ENCODE results near the gene AGAP1.
"Not testable (repeated sequence)": the region's sequence is repeated elsewhere in the genome, so short reads cannot be mapped to it uniquely, and the experiment has no call there.

AGAP1 gene

DNA sequence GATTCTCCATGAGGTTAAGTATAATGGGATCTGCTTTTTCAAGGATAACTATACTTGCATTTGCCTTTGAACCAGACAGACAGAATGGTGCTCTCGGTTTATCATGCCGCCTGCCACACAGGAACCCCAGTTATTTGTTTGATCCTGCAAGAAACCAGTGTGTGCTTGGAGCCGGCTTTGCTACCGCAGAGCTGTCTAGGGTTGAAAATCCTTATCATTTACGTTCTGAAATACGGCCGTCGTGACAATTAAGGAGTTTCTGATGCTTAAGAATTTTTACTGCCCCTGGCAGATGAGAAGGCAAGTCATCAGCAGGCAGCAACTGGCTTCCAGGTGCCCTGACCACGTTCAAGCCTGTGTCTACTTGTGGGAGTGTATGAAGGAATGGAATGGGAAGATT lies 562.3 kb downstream of the AGAP1 start:
- H3K27ac ChIP-seq (ENCODE audit: low read depth, low read length): no peak overlapping the region
- H3K4me3 ChIP-seq (ENCODE audit: low read depth, low read length): no peak overlapping the region
- H3K4me1 ChIP-seq (ENCODE audit: control insufficient read depth, insufficient read depth, low read length): peaks cover 32% of the 10 kb centered on the region
- H3K9me3 ChIP-seq (ENCODE audit: control insufficient read depth, insufficient read depth, low read depth, low read length): peaks cover 5% of the 10 kb centered on the region
- H3K27me3 ChIP-seq (ENCODE audit: control insufficient read depth, insufficient read depth, low read length): no peaks in the 10 kb centered on the region
- peaks cover 6% of the 10 kb centered on the region; the same call in 1 of the 2 replicates for H3K36me3 ChIP-seq (ENCODE audit: control insufficient read depth, insufficient read depth, low read length)
- no peak overlapping the region for H3K9ac ChIP-seq (ENCODE audit: low read length)

DNA sequence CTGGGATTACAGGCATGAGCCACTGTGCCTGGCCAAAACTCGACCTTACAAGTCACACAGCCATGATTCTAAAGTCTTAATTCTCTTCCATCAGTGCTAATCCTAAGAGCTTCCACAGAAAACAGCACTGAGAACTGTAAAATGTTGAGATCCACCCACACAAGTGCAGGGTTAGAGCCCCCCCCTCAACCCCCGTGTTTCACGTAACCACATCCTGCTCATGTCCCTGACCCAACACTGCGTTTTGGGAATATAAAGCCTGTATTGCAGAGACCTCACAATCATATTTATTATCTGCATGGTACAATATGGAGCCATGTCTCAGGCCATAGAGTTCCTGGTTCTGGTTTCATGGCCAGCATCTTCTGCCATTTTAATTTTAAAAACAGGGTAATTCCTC lies 563.5 kb downstream of the AGAP1 start:
- no peak overlapping the region for H3K27ac ChIP-seq (ENCODE audit: low read depth, low read length)
- no peak overlapping the region for H3K9ac ChIP-seq (ENCODE audit: low read length)
- no peak overlapping the region for H3K4me3 ChIP-seq (ENCODE audit: low read depth, low read length)
- H3K36me3 ChIP-seq (ENCODE audit: control insufficient read depth, insufficient read depth, low read length): peaks cover 6% of the 10 kb centered on the region; the same call in 1 of the 2 replicates
- H3K9me3 ChIP-seq (ENCODE audit: control insufficient read depth, insufficient read depth, low read depth, low read length): peaks cover 5% of the 10 kb centered on the region
- no peaks in the 10 kb centered on the region for H3K27me3 ChIP-seq (ENCODE audit: control insufficient read depth, insufficient read depth, low read length)
- peaks cover 35% of the 10 kb centered on the region for H3K4me1 ChIP-seq (ENCODE audit: control insufficient read depth, insufficient read depth, low read length)

DNA sequence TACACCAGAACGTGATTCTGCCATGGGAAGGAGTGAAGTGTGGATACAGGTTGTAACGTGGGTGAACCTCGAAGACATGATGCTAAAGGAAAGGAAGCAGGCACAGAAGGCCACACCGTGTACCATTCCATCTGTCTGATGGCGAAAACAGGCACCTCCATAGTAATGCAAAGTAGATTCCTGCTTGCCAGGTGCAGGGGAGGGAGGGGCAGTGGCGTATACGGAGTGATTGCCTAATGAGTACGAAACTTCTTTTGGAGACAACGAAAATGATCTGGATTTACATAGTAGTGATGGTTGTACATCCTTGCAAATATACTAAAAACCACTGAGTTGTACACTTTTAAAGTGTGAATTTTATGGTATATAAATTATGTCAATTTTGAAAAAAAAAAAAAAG lies 567.7 kb downstream of the AGAP1 start:
- H3K36me3 ChIP-seq (ENCODE audit: control insufficient read depth, insufficient read depth, low read length): peaks cover 6% of the 10 kb centered on the region; the same call in 1 of the 2 replicates
- no peaks in the 10 kb centered on the region for H3K27me3 ChIP-seq (ENCODE audit: control insufficient read depth, insufficient read depth, low read length)
- H3K4me1 ChIP-seq (ENCODE audit: control insufficient read depth, insufficient read depth, low read length): peaks cover 12% of the 10 kb centered on the region
- peaks cover 5% of the 10 kb centered on the region for H3K9me3 ChIP-seq (ENCODE audit: control insufficient read depth, insufficient read depth, low read depth, low read length)
- H3K9ac ChIP-seq (ENCODE audit: low read length): no peak overlapping the region
- H3K27ac ChIP-seq (ENCODE audit: low read depth, low read length): no peak overlapping the region
- H3K4me3 ChIP-seq (ENCODE audit: low read depth, low read length): no peak overlapping the region

DNA sequence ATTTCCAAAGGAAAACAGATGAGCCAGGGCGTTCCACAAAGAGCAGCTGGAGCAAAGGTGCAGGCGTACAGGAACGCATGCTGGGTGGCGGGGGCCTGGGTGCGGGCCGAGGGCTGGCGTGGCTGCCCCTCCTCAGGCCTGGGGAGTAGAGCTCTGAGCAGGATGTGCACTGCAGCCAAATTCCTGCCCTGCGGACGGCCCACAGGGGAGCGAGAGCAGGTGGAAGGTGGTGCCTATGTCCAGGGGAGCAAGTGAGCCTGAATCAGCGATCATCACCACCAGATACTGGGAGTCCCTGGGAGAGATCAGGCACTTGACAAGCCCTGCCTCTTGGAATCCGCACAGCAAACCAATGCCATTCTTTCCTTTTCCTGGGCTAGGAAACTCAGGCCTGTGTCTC lies 568.1 kb downstream of the AGAP1 start:
- Histone ChIP-seq H3K27ac (ENCODE audit: low read depth, low read length) (no peak overlapping the region), H3K4me3 (ENCODE audit: low read depth, low read length) (no peak overlapping the region), H3K36me3 (ENCODE audit: control insufficient read depth, insufficient read depth, low read length) (peaks cover 6% of the 10 kb centered on the region), H3K9ac (ENCODE audit: low read length) (no peak overlapping the region), H3K4me1 (ENCODE audit: control insufficient read depth, insufficient read depth, low read length) (peaks cover 12% of the 10 kb centered on the region), H3K27me3 (ENCODE audit: control insufficient read depth, insufficient read depth, low read length) (no peaks in the 10 kb centered on the region), H3K9me3 (ENCODE audit: control insufficient read depth, insufficient read depth, low read depth, low read length) (peaks cover 5% of the 10 kb centered on the region)

DNA sequence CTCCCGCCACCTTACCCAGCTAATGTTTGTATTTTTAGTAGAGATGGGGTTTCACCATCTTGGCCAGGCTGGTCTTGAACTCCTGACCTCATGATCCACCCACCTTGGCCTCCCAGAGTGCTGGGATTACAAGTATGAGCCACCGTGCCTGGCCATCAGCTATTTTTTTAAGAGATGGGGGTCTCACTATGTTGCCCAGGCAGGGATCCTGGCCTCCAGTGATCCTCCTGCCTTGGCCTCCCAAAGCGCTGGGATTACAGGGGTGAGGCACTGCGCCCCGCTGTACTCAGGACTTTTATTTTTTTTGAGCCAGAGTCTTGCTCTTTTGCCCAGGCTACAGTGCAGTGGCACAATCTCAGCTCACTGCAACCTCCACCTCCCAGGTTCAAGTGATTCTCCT lies 569.0 kb downstream of the AGAP1 start:
- not testable (repeated sequence) for H3K27ac ChIP-seq (ENCODE audit: low read depth, low read length); H3K36me3 ChIP-seq (ENCODE audit: control insufficient read depth, insufficient read depth, low read length); H3K9me3 ChIP-seq (ENCODE audit: control insufficient read depth, insufficient read depth, low read depth, low read length); H3K4me3 ChIP-seq (ENCODE audit: low read depth, low read length); H3K9ac ChIP-seq (ENCODE audit: low read length); H3K27me3 ChIP-seq (ENCODE audit: control insufficient read depth, insufficient read depth, low read length)
- H3K4me1 ChIP-seq (ENCODE audit: control insufficient read depth, insufficient read depth, low read length): peaks cover 12% of the 10 kb centered on the region

DNA sequence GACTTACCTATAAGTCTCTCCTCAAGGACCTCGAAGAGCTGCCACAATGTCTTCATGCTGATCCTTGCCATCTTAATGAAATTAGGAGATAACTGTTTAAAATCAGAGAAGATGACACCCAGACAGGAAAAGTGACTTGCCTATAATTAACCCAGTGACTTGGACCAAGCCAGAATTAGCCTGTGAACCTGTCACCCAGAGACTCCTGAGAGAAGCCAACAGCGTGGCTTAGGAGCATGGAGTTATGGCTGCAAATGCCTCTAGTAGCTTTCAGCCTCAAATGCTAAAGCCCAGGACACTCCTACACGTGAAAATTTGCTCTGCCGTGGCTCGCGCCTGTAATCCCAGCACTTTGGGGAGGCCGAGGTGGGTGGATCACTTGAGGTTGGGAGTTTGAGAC lies 570.2 kb downstream of the AGAP1 start:
- Histone ChIP-seq H3K9ac (ENCODE audit: low read length) (no peak overlapping the region), H3K36me3 (ENCODE audit: control insufficient read depth, insufficient read depth, low read length) (no peaks in the 10 kb centered on the region; the same call in 1 of the 2 replicates), H3K4me1 (ENCODE audit: control insufficient read depth, insufficient read depth, low read length) (peaks cover 12% of the 10 kb centered on the region), H3K27me3 (ENCODE audit: control insufficient read depth, insufficient read depth, low read length) (no peaks in the 10 kb centered on the region), H3K9me3 (ENCODE audit: control insufficient read depth, insufficient read depth, low read depth, low read length) (no peaks in the 10 kb centered on the region), H3K27ac (ENCODE audit: low read depth, low read length) (no peak overlapping the region), H3K4me3 (ENCODE audit: low read depth, low read length) (no peak overlapping the region)

DNA sequence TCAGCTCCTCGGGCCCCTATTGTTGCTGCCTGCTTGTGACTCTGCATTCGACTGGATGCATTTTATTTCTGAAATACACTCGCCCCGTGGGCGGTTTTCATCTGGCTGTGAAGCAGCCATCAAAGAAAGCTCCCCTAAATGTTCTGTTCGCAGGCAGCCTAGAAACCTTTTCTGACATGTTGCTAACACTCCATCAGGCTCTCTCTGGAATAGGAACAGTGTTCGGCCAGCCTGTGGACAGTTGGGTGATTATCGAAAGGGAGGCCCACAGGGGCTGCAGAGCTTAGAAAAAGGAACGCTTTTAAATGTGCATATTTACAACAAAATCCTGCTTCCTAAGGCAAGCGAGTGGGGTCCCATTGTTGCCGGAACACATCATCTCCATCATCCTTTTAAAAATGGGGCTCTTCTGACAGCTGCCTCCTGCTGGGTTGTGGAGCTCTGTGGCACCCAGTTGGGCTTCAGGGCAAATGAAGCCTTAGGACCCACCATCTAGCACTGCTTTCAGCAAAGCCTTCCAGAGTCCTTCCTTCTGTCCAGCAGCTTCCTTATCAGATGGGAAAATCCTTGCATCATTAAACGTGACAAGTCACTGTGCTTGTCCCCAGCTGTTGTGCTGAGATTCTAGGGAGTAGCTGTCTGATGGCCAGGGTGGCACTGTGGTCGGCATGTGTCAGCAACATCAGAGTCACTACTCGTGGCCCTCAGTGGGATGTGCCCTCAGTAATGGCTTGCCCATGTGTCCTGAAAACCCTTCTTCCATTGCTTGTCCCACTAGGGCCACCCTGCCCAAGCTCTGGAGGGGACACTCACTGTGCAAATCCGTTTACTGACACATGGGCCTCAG lies 571.7 kb downstream of the AGAP1 start:
- Histone ChIP-seq H3K4me1 (ENCODE audit: control insufficient read depth, insufficient read depth, low read length) (peaks cover 12% of the 10 kb centered on the region), H3K9me3 (ENCODE audit: control insufficient read depth, insufficient read depth, low read depth, low read length) (no peaks in the 10 kb centered on the region), H3K36me3 (ENCODE audit: control insufficient read depth, insufficient read depth, low read length) (no peaks in the 10 kb centered on the region; the same call in 1 of the 2 replicates), H3K27me3 (ENCODE audit: control insufficient read depth, insufficient read depth, low read length) (no peaks in the 10 kb centered on the region), H3K4me3 (ENCODE audit: low read depth, low read length) (no peak overlapping the region), H3K27ac (ENCODE audit: low read depth, low read length) (no peak overlapping the region), H3K9ac (ENCODE audit: low read length) (no peak overlapping the region)

DNA sequence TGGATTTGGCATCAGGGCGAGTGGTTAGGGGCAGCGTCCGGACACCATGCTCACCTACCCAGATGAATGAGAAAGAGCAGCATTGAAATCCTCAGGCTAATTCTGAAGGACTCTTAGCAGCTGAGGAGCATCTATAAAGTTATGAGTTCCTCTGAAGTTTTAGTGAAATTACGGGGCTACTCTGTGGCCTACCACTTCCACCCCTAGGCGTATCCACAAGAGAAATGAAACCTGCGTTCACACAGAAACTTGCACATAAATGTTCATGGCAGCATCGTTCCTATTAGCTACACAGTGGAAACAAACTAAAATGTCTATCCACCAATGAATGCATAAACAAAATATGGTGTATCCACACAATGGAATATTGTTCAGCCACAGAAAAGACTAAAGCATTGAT lies 576.4 kb downstream of the AGAP1 start:
- H3K36me3 ChIP-seq (ENCODE audit: control insufficient read depth, insufficient read depth, low read length): no peaks in the 10 kb centered on the region; the same call in 1 of the 2 replicates
- no peaks in the 10 kb centered on the region for H3K9me3 ChIP-seq (ENCODE audit: control insufficient read depth, insufficient read depth, low read depth, low read length)
- H3K4me3 ChIP-seq (ENCODE audit: low read depth, low read length): no peak overlapping the region
- H3K27me3 ChIP-seq (ENCODE audit: control insufficient read depth, insufficient read depth, low read length): no peaks in the 10 kb centered on the region
- no peak overlapping the region for H3K27ac ChIP-seq (ENCODE audit: low read depth, low read length)
- H3K4me1 ChIP-seq (ENCODE audit: control insufficient read depth, insufficient read depth, low read length): peaks cover 15% of the 10 kb centered on the region
- H3K9ac ChIP-seq (ENCODE audit: low read length): no peak overlapping the region

DNA sequence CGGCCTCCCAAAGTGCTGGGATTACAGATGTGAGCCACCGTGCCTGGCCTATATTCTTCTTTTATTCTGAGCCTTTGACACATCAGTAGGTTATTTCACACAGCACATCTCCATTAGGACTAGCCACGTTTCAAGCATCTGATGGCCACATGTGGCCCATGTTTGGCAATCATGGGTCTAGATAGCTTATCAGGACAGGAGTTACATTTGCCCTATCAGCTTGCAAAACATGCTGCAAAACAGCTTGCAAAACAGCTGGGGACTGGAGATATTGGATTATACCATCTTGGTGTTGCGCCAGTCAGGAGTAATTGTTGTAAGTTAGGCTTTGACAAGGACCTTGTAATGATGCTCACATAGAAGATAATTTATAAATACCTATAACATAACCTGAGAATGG lies 579.4 kb downstream of the AGAP1 start:
- no peak overlapping the region for H3K9ac ChIP-seq (ENCODE audit: low read length)
- no peaks in the 10 kb centered on the region for H3K36me3 ChIP-seq (ENCODE audit: control insufficient read depth, insufficient read depth, low read length)
- H3K4me3 ChIP-seq (ENCODE audit: low read depth, low read length): no peak overlapping the region
- H3K27me3 ChIP-seq (ENCODE audit: control insufficient read depth, insufficient read depth, low read length): no peaks in the 10 kb centered on the region
- H3K27ac ChIP-seq (ENCODE audit: low read depth, low read length): no peak overlapping the region
- H3K9me3 ChIP-seq (ENCODE audit: control insufficient read depth, insufficient read depth, low read depth, low read length): no peaks in the 10 kb centered on the region
- H3K4me1 ChIP-seq (ENCODE audit: control insufficient read depth, insufficient read depth, low read length): peaks cover 15% of the 10 kb centered on the region

DNA sequence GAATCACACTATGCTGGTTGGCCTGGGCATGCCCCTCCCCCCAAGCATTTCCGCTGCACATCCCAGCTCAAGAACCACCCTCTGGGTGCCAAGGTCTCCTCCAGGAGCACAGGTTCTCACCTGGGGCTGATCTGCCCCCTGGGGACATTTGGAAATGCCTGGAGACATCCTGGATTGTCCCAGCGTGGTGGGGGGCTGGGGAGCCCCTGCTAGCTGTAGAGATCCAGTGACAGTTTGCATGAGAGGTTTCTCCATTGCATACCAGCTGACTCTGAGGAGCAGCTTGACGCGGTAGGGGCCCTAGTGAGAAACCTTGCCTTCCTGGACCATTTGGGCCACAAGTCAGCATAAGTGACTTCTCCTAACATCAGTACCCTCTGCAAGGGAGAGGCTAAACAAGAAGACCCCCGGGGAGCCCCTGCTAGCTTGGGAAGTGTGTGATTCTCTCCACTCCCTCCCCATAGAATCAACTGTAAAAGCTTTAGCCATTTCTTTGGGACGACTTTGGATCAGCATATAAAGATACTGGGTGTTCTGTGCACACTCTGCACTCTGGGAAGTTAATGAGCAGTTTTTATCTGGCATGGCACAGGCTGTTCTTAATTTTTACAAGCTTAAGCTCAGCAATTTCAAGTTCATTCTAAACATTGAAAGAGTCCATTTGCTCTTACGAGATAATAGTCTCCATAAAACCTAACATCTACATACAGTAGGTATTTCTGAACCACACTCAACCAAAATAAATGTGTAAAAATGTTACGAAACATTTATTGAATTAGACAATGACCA lies 580.2 kb downstream of the AGAP1 start:
- H3K36me3 ChIP-seq (ENCODE audit: control insufficient read depth, insufficient read depth, low read length): no peaks in the 10 kb centered on the region
- H3K27ac ChIP-seq (ENCODE audit: low read depth, low read length): no peak overlapping the region
- H3K27me3 ChIP-seq (ENCODE audit: control insufficient read depth, insufficient read depth, low read length): no peaks in the 10 kb centered on the region
- H3K9me3 ChIP-seq (ENCODE audit: control insufficient read depth, insufficient read depth, low read depth, low read length): no peaks in the 10 kb centered on the region
- H3K9ac ChIP-seq (ENCODE audit: low read length): no peak overlapping the region
- peaks cover 15% of the 10 kb centered on the region for H3K4me1 ChIP-seq (ENCODE audit: control insufficient read depth, insufficient read depth, low read length)
- no peak overlapping the region for H3K4me3 ChIP-seq (ENCODE audit: low read depth, low read length)

DNA sequence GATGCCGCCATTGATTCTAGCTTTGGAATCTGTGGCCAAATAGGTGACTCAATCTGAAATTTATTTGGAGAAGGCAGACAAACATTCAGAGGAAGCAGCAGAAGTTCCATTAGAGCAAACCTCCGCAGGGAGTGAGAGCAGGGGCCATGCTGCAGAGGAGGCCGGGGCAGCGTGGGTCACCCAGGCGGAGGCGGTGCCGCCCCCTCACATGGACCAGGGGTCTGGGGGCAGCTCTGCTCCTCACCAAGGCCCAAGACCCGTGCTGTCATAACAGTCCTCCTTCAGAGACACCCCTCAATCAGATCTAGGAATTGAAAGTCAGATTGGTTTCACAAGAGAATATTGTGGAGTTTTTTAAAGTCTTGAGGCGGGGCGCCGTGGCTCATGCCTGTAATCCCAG lies 582.0 kb downstream of the AGAP1 start:
- H3K27me3 ChIP-seq (ENCODE audit: control insufficient read depth, insufficient read depth, low read length): no peaks in the 10 kb centered on the region
- no peaks in the 10 kb centered on the region for H3K9me3 ChIP-seq (ENCODE audit: control insufficient read depth, insufficient read depth, low read depth, low read length)
- peaks cover 15% of the 10 kb centered on the region for H3K4me1 ChIP-seq (ENCODE audit: control insufficient read depth, insufficient read depth, low read length)
- no peaks in the 10 kb centered on the region for H3K36me3 ChIP-seq (ENCODE audit: control insufficient read depth, insufficient read depth, low read length)
- H3K27ac ChIP-seq (ENCODE audit: low read depth, low read length): no peak overlapping the region
- H3K9ac ChIP-seq (ENCODE audit: low read length): no peak overlapping the region
- no peak overlapping the region for H3K4me3 ChIP-seq (ENCODE audit: low read depth, low read length)

All from HUES6 (cell line).